Measurements from ENCODE around the gene GOLGA3.
"Not testable (repeated sequence)": the region's sequence is repeated elsewhere in the genome, so short reads cannot be mapped to it uniquely, and the experiment has no call there.

GRCh38 chr12:132758825-132759224, 69.8 kb downstream of the GOLGA3 start:
- not testable (repeated sequence) for TF ChIP-seq POLR2AphosphoS5 (IDR thresholded peaks at IDR 0.05; ENCODE audit: borderline replicate concordance, low read depth, low read length); EZH2 (IDR thresholded peaks at IDR 0.05); FOXP2 (optimal IDR thresholded peaks at IDR 0.05; ENCODE audit: control extremely low read depth, extremely low read length, insufficient read depth)
